Measurements from ENCODE around the gene NRXN3. TPM values are rescaled to one million over a fixed set of nuclear protein-coding genes. Genes with fewer than 3 reads are reported as not detected.

NRXN3 gene
- total and polyA plus RNA-seq, 2 donors (not counting 1 experiment from before 2014, with no cell fraction given), result 0.83 to 34.6 TPM

- Histone ChIP-seq H3K9ac (ENCODE audit: insufficient read depth, low read length) (no peak overlapping the region), H3K36me3 (ENCODE audit: control insufficient read depth, insufficient read depth, low read length) (no peaks in the 10 kb centered on the region), H3K27ac (ENCODE audit: insufficient read depth, low read length) (no peak overlapping the region), H3K27me3 (ENCODE audit: control insufficient read depth, insufficient read depth, low read length) (no peaks in the 10 kb centered on the region), H3K79me2 (ENCODE audit: control insufficient read depth, insufficient read depth, low read length) (no peaks in the 10 kb centered on the region), H3K4me3 (replicated peaks in 1 of 4; ENCODE audit: control extremely low read depth in 1 of 4, insufficient read depth in 1 of 4, low read depth in 3 of 4, low read length in 4 of 4) (no peak overlapping the region), H3K4me1 (ENCODE audit: control insufficient read depth, extremely low read depth, insufficient read depth, low read length) (no peaks in the 10 kb centered on the region), H4K20me1 (ENCODE audit: control insufficient read depth, extremely low read depth, insufficient read depth, low read length) (no peaks in the 10 kb centered on the region), H3K9me3 (ENCODE audit: control insufficient read depth, insufficient read depth, low read depth, low read length) (no peaks in the 10 kb centered on the region), H2AFZ (ENCODE audit: low read length) (no peak overlapping the region), H3K4me2 (ENCODE audit: extremely low read depth, insufficient read depth, low read length) (no peak overlapping the region)
- no peak for DNase-seq (ENCODE audit: low read depth in 2 of 2)
- TF ChIP-seq, protein P1, sequence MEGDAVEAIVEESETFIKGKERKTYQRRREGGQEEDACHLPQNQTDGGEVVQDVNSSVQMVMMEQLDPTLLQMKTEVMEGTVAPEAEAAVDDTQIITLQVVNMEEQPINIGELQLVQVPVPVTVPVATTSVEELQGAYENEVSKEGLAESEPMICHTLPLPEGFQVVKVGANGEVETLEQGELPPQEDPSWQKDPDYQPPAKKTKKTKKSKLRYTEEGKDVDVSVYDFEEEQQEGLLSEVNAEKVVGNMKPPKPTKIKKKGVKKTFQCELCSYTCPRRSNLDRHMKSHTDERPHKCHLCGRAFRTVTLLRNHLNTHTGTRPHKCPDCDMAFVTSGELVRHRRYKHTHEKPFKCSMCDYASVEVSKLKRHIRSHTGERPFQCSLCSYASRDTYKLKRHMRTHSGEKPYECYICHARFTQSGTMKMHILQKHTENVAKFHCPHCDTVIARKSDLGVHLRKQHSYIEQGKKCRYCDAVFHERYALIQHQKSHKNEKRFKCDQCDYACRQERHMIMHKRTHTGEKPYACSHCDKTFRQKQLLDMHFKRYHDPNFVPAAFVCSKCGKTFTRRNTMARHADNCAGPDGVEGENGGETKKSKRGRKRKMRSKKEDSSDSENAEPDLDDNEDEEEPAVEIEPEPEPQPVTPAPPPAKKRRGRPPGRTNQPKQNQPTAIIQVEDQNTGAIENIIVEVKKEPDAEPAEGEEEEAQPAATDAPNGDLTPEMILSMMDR (conservative IDR thresholded peaks at IDR 0.05 in 1 of 2, IDR thresholded peaks at IDR 0.05 in 1 of 2; ENCODE audit: low read depth in 1 of 2, low read length in 2 of 2), result no peak
- TF ChIP-seq EZH2 (IDR thresholded peaks at IDR 0.05; ENCODE audit: low read length, missing control alignments), result no peak
Observed at GRCh38 chr14:78173346-78174035, 3.3 kb downstream of the NRXN3 start.

GRCh38 chr14:78175412-78175811, 5.2 kb downstream of the NRXN3 start:
- Histone ChIP-seq H3K9me3 (ENCODE audit: control insufficient read depth, insufficient read depth, low read depth, low read length) (no peaks in the 10 kb centered on the region), H3K4me2 (ENCODE audit: extremely low read depth, insufficient read depth, low read length) (no peak overlapping the region), H4K20me1 (ENCODE audit: control insufficient read depth, extremely low read depth, insufficient read depth, low read length) (no peaks in the 10 kb centered on the region), H3K27ac (ENCODE audit: insufficient read depth, low read length) (no peak overlapping the region), H3K9ac (ENCODE audit: insufficient read depth, low read length) (no peak overlapping the region), H3K79me2 (ENCODE audit: control insufficient read depth, insufficient read depth, low read length) (no peaks in the 10 kb centered on the region), H3K36me3 (ENCODE audit: control insufficient read depth, insufficient read depth, low read length) (no peaks in the 10 kb centered on the region), H3K4me1 (ENCODE audit: control insufficient read depth, extremely low read depth, insufficient read depth, low read length) (no peaks in the 10 kb centered on the region), H3K27me3 (ENCODE audit: control insufficient read depth, insufficient read depth, low read length) (no peaks in the 10 kb centered on the region), H2AFZ (ENCODE audit: low read length) (no peak overlapping the region), H3K4me3 (replicated peaks in 1 of 4; ENCODE audit: control extremely low read depth in 1 of 4, insufficient read depth in 1 of 4, low read depth in 3 of 4, low read length in 4 of 4) (no peak overlapping the region)
- DNase-seq (ENCODE audit: low read depth in 2 of 2), result no peak
- TF ChIP-seq EZH2 (IDR thresholded peaks at IDR 0.05; ENCODE audit: low read length, missing control alignments), result no peak
- TF ChIP-seq, protein P1 (conservative IDR thresholded peaks at IDR 0.05 in 1 of 2, IDR thresholded peaks at IDR 0.05 in 1 of 2; ENCODE audit: low read depth in 1 of 2, low read length in 2 of 2), result no peak

DNA sequence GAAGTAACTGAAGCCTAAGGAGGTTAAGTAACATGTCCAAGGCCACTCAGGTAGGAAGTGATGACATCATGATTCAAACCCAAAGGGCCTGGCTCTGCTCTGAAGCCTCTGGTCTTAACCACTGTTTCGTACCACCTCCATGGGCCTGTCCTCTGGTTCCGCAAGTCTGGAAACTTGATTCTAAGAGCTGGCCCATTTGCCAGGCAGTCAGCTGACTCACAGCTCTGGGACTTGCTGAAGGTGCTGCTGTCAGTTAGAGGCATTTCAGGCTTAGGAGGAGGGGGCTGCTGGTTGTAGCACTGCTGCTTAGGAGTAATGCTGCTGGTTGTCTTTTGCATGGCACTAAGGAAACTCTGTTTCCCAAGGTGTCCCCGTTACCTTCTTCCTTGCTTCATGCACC, 7.9 kb downstream of the NRXN3 start:
- TF ChIP-seq, protein P1 (conservative IDR thresholded peaks at IDR 0.05 in 1 of 2, IDR thresholded peaks at IDR 0.05 in 1 of 2; ENCODE audit: low read depth in 1 of 2, low read length in 2 of 2), result no peak
- TF ChIP-seq EZH2 (IDR thresholded peaks at IDR 0.05; ENCODE audit: low read length, missing control alignments), result no peak
- Histone ChIP-seq H4K20me1 (ENCODE audit: control insufficient read depth, extremely low read depth, insufficient read depth, low read length) (no peaks in the 10 kb centered on the region), H3K4me3 (replicated peaks in 1 of 4; ENCODE audit: control extremely low read depth in 1 of 4, insufficient read depth in 1 of 4, low read depth in 3 of 4, low read length in 4 of 4) (no peak overlapping the region), H3K27me3 (ENCODE audit: control insufficient read depth, insufficient read depth, low read length) (no peaks in the 10 kb centered on the region), H3K36me3 (ENCODE audit: control insufficient read depth, insufficient read depth, low read length) (no peaks in the 10 kb centered on the region), H3K4me2 (ENCODE audit: extremely low read depth, insufficient read depth, low read length) (no peak overlapping the region), H2AFZ (ENCODE audit: low read length) (no peak overlapping the region), H3K79me2 (ENCODE audit: control insufficient read depth, insufficient read depth, low read length) (no peaks in the 10 kb centered on the region), H3K9ac (ENCODE audit: insufficient read depth, low read length) (no peak overlapping the region), H3K4me1 (ENCODE audit: control insufficient read depth, extremely low read depth, insufficient read depth, low read length) (no peaks in the 10 kb centered on the region), H3K27ac (ENCODE audit: insufficient read depth, low read length) (no peak overlapping the region), H3K9me3 (ENCODE audit: control insufficient read depth, insufficient read depth, low read depth, low read length) (no peaks in the 10 kb centered on the region)
- no peak for DNase-seq (ENCODE audit: low read depth in 2 of 2)

Data from fibroblast of lung (primary cell).